Measurements from ENCODE around the gene PROM1. TPM values are rescaled to one million over a fixed set of nuclear protein-coding genes. Genes with fewer than 3 reads are reported as not detected.

The PROM1 gene
- total RNA-seq, 6 donors from 2014 or later, result 1.6 to 43.6 (median 4.3) TPM

DNA sequence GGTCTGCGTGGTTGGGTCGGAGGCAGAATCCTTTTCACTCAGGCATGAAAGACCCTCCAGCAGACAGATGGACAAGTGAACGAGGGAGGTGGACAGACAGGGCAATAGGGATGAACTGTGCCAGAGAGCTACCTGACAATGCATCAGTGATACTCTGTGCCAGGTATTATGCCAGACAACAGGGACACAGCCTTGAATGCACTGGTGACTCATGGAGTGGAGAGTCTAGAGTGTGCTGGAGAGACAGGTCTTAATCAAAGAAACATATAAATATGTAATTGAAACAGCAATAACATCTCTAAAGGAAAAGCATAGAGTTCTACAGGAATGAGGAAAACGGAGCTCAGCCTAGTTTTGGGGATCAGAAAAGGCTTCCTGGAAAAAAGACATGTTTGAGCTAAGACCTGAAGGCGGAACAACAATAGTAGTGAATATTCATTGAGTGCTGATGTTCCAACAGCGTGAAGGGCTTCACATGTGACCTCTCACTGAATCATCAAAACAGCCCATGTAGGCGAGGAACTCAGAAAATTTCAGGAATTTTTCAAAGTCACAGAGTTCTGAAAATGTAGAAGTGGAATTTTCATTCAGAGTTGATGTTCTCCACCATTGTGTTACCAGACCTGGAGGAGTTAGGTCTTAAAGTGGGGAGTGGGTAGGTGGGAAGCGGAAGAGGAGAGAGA, 100.8 kb downstream of the PROM1 start:
- WGBS, 2 donors, result 88 to 91% methylated on average over 8 of the region's 8 CpGs
- Histone ChIP-seq H3K36me3 (no peaks in the 10 kb centered on the region), H3K4me1 (no peaks in the 10 kb centered on the region), H3K4me3 (no peak overlapping the region), H3K27me3 (no peaks in the 10 kb centered on the region), H3K27ac (no peak overlapping the region), H3K9me3 (no peaks in the 10 kb centered on the region)
- no peak for DNase-seq
- ATAC-seq (ENCODE audit: low FRiP score in 2 of 2), result no peak
- TF ChIP-seq CTCF (IDR thresholded peaks at IDR 0.05) (no peak), POLR2AphosphoS5 (IDR thresholded peaks at IDR 0.05) (no peak), EP300 (IDR thresholded peaks at IDR 0.05) (no peak), POLR2A (IDR thresholded peaks at IDR 0.05) (no peak)

DNA sequence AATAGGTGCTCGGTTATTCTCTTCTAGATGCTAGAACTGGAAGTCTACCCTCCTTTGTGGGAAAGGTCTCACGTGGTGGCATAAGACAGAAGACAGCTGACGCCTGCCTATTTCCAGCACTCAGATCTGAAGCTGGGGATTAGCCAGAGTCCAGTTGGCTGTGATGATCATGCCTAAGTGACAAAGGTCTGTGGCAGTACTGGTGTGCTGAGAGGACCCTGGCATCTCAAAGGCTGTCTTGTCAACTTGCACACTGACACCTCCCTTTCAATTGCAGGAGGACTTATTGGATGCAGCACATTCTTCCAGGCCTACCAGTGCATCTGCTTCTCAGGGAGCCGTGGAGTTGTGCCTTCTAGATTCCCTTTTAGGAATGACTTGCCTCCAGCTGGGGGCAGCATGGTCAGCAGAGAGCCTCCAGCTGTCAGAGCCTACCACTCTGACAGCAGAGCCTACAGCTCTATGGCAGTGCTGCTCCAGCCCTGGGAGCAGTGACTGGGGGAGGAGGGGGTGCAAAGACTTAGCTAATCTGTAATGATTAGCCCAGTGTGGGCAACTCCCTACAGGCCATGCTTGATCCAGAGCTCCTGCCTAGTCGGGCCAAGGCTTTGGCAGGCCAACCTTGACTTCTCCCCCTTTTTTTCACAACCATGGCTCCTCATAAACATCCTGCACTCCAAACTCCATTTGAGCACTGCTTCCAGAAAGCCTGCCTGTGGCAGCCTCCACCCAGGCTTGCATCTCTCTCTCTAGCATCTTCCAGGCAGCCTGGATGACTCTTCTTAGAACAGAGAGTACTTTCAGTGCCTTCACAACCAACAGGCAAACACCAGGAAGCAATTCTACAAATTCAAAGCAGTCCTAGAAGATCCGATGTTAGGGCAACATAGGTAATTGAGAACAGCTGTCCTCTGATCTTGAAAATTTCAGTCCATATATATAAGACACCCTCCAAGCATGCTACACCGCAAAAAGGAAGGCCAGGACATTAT, 107.1 kb downstream of the PROM1 start:
- H3K36me3 ChIP-seq, result no peaks in the 10 kb centered on the region
- no peak overlapping the region for H3K27ac ChIP-seq
- ATAC-seq (ENCODE audit: low FRiP score in 2 of 2) (peak in 1 of 2 donors; percentile 41), DNase-seq (no peak)
- 84% methylated on average over 6 to 7 of the region's 7 CpGs for WGBS, 2 donors
- TF ChIP-seq EP300 (IDR thresholded peaks at IDR 0.05) (no peak), POLR2AphosphoS5 (IDR thresholded peaks at IDR 0.05) (no peak), CTCF (IDR thresholded peaks at IDR 0.05) (no peak), POLR2A (IDR thresholded peaks at IDR 0.05) (no peak)
- no peaks in the 10 kb centered on the region for H3K27me3 ChIP-seq
- H3K4me3 ChIP-seq, result no peak overlapping the region
- H3K9me3 ChIP-seq, result no peaks in the 10 kb centered on the region
- no peaks in the 10 kb centered on the region for H3K4me1 ChIP-seq

DNA sequence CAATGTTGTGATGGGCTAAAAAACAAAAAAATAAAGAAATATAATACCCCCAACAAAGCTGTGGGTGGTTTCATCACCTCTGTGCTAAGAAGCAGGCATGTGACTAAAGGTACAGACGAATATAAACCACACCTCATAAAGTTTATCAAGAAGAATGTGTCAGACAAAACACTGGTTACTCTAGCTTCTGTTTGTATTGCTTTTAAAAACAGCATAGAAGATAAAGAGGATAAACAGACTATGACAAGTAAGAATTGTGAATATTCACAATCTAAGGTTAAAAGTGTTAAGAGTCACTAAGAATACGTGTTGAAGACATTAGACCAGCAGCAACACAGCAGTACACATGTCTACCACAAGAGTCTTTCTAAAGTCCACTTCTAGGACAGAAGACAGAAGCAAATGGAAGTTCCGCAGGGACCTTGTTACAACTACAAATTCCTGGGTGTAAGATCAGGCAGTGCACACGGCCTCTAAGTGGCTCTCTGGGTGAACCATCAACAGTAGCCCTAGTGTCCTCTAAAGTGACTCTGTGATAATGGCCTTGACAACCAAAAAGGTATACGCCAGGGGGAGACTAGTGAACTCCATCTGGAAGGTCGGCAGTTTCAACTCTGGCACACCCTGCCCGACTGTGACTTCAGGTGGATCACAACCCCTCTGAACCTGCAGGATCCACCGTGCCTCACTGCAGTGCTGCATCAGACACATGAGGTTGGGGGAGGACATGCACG, 112.6 kb downstream of the PROM1 start:
- TF ChIP-seq POLR2A (IDR thresholded peaks at IDR 0.05) (no peak), CTCF (IDR thresholded peaks at IDR 0.05) (no peak), POLR2AphosphoS5 (IDR thresholded peaks at IDR 0.05) (no peak), EP300 (IDR thresholded peaks at IDR 0.05) (no peak)
- Histone ChIP-seq H3K4me1 (no peaks in the 10 kb centered on the region), H3K27me3 (no peaks in the 10 kb centered on the region), H3K4me3 (no peak overlapping the region), H3K27ac (no peak overlapping the region), H3K9me3 (peaks cover 0 to under 1% (median 0%) of the 10 kb centered on the region in 4 donors), H3K36me3 (no peaks in the 10 kb centered on the region)
- 82 to 85% methylated on average over 9 of the region's 9 CpGs for WGBS, 2 donors
- DNase-seq (no peak), ATAC-seq (ENCODE audit: low FRiP score in 2 of 2) (no peak)

- Histone ChIP-seq H3K36me3 (no peaks in the 10 kb centered on the region), H3K27me3 (no peaks in the 10 kb centered on the region), H3K4me3 (no peak overlapping the region), H3K9me3 (peaks cover 0 to 4% (median 0%) of the 10 kb centered on the region in 4 donors), H3K27ac (no peak overlapping the region), H3K4me1 (no peaks in the 10 kb centered on the region)
- DNase-seq (no peak), ATAC-seq (ENCODE audit: low FRiP score in 2 of 2) (no peak)
- WGBS, 2 donors, result 82 to 90% methylated on average over 10 to 11 of the region's 11 CpGs
- no peak for TF ChIP-seq POLR2A (IDR thresholded peaks at IDR 0.05)
- TF ChIP-seq POLR2AphosphoS5 (IDR thresholded peaks at IDR 0.05), result no peak
- no peak for TF ChIP-seq EP300 (IDR thresholded peaks at IDR 0.05)
- TF ChIP-seq CTCF (IDR thresholded peaks at IDR 0.05), result no peak
Observed at GRCh38 chr4:15968551-15969300, 115.1 kb downstream of the PROM1 start.
